IMR-90 (cell line): ENCODE measurements around the gene NPLOC4. TPM values are rescaled to one million over a fixed set of nuclear protein-coding genes. Genes with fewer than 3 reads are reported as not detected.

Source experiments
- ATAC-seq: fragments of 200-7000 bp; cut with Tn5 transposase; 2 replicates; pipeline ENCODE4 v1.9.1; 2020; ENCODE audit warnings: low read depth, mild to moderate bottlenecking, moderate library complexity
- BruUV-seq: library from RNA; stranded (reverse); fragments of 400-500 nt; replicated peaks from 2 replicates; lab custom pipeline; 2021; lab: Mats Ljungman, UMichigan
- CTCF ChIA-PET: fragments of 300-600 bp; formaldehyde crosslinking; extraction: SDS; loops from one replicate; lab custom pipeline; 2021; ENCODE audit warnings: antibody characterized with exemption; lab: Yijun Ruan, JAX
- POLR2A ChIA-PET: fragments of 300-600 bp; sonication (Branson Sonifier 250); formaldehyde crosslinking; loops from one replicate; lab custom pipeline; 2022; ENCODE audit warnings: antibody characterized with exemption; ENCODE audit not compliant: unreplicated experiment; lab: Charles Lee
- DNase-seq: peaks from one replicate; pipeline ENCODE4 v3.0.0; 2013
- H2AFZ ChIP-seq: replicated peaks from 2 replicates; pipeline ENCODE3; 2013; ENCODE audit warnings: low read length, mild to moderate bottlenecking; ENCODE audit not compliant: poor library complexity
- H2AK5ac ChIP-seq: 2 replicates; pipeline ENCODE4 v1.6.1; 2013; ENCODE audit warnings: low read depth, low read length, inconsistent platforms
- H2AK9ac ChIP-seq: replicated peaks from 2 replicates; pipeline ENCODE3; 2013; ENCODE audit warnings: mild to moderate bottlenecking, low read depth, low read length, moderate library complexity; ENCODE audit not compliant: poor library complexity
- H2BK120ac ChIP-seq: 2 replicates; pipeline ENCODE4 v1.6.1; 2013; ENCODE audit warnings: low read depth, low read length, inconsistent platforms
- H2BK15ac ChIP-seq: 3 replicates; pipeline ENCODE4 v1.6.1; 2013; ENCODE audit warnings: low read depth, low read length, inconsistent platforms
- H2BK20ac ChIP-seq: 2 replicates; pipeline ENCODE4 v1.6.1; 2013; ENCODE audit warnings: low read depth, mild to moderate bottlenecking, inconsistent platforms, low read length, moderate library complexity
- H2BK5ac ChIP-seq: 2 replicates; pipeline ENCODE4 v1.6.1; 2013; ENCODE audit warnings: mild to moderate bottlenecking, low read depth, low read length, inconsistent platforms; ENCODE audit not compliant: poor library complexity, severe bottlenecking
- H3K14ac ChIP-seq: replicated peaks from 2 replicates; pipeline ENCODE4 v1.6.1; 2013; ENCODE audit warnings: low read depth, low read length, inconsistent platforms
- H3K18ac ChIP-seq: 2 replicates; pipeline ENCODE4 v1.6.1; 2013; ENCODE audit warnings: low read depth, low read length, control low read depth
- H3K23ac ChIP-seq: 2 replicates; pipeline ENCODE4 v1.6.1; 2013; ENCODE audit warnings: low read depth, low read length, inconsistent platforms
- H3K27ac ChIP-seq: 2 replicates; pipeline ENCODE4 v1.5.1; 2013; ENCODE audit warnings: mild to moderate bottlenecking, control low read depth, low read length; ENCODE audit not compliant: insufficient read depth
- H3K27me3 ChIP-seq: 2 replicates; pipeline ENCODE4 v1.6.1; 2013; ENCODE audit warnings: low read length; ENCODE audit not compliant: control insufficient read depth, insufficient read depth
- H3K36me3 ChIP-seq: 2 replicates; pipeline ENCODE4 v1.6.1; 2013; ENCODE audit warnings: low read length, mixed read lengths; ENCODE audit not compliant: control insufficient read depth, insufficient read depth
- H3K4ac ChIP-seq: 2 replicates; pipeline ENCODE4 v1.6.1; 2013; ENCODE audit warnings: low read depth, low read length, inconsistent platforms
- H3K4me1 ChIP-seq: 2 replicates; pipeline ENCODE4 v1.6.1; 2013; ENCODE audit warnings: low read length, mixed read lengths; ENCODE audit not compliant: control insufficient read depth, insufficient read depth
- H3K4me2 ChIP-seq: 2 replicates; pipeline ENCODE4 v1.6.1; 2013; ENCODE audit warnings: low read depth, mild to moderate bottlenecking, control low read depth, low read length, moderate library complexity
- H3K4me3 ChIP-seq: 2 replicates; pipeline ENCODE4 v1.5.1; 2013; ENCODE audit warnings: low read depth, mild to moderate bottlenecking, control low read depth, low read length, moderate library complexity; ENCODE audit not compliant: insufficient read depth
- H3K56ac ChIP-seq: 2 replicates; pipeline ENCODE4 v1.6.1; 2013; ENCODE audit warnings: low read length, inconsistent platforms; ENCODE audit not compliant: insufficient read depth; ENCODE audit errors: extremely low read depth
- H3K79me1 ChIP-seq, 2 experiments: 2 replicates each; pipeline ENCODE4 v1.6.1; 2013; ENCODE audit warnings: low read length in 2 of 2, inconsistent platforms in 1 of 2, low read depth in 1 of 2
- H3K9ac ChIP-seq: 2 replicates; pipeline ENCODE4 v1.6.1; 2013; ENCODE audit warnings: low read depth, low read length, control low read depth
- H3K9me1 ChIP-seq: 2 replicates; pipeline ENCODE4 v1.6.1; 2013; ENCODE audit warnings: low read length, inconsistent platforms; ENCODE audit not compliant: insufficient read depth
- H3K9me3 ChIP-seq: 2 replicates; pipeline ENCODE4 v1.6.1; 2013; ENCODE audit warnings: low read length; ENCODE audit not compliant: control insufficient read depth, insufficient read depth
- H4K20me1 ChIP-seq: 2 replicates; pipeline ENCODE4 v1.6.1; 2013; ENCODE audit warnings: low read length, inconsistent platforms; ENCODE audit not compliant: insufficient read depth
- H4K5ac ChIP-seq: 2 replicates; pipeline ENCODE4 v1.6.1; 2013; ENCODE audit warnings: mild to moderate bottlenecking, low read depth, low read length, control low read depth
- H4K8ac ChIP-seq, 2 experiments: 2 replicates each; pipeline ENCODE4 v1.6.1; 2013; ENCODE audit warnings: low read depth in 2 of 2, low read length in 2 of 2, control low read depth in 1 of 2, inconsistent platforms in 1 of 2
- H4K91ac ChIP-seq: 2 replicates; pipeline ENCODE4 v1.6.1; 2013; ENCODE audit warnings: low read depth, low read length, inconsistent platforms; ENCODE audit not compliant: insufficient read depth
- CHD1 ChIP-seq: IDR thresholded peaks from 2 replicates; pipeline ENCODE4 v1.6.1; 2012; ENCODE audit warnings: low read depth, low read length, improper control_type of control experiment
- CTCF ChIP-seq: conservative IDR thresholded peaks from 2 replicates; pipeline ENCODE4 v1.5.1; 2012; ENCODE audit warnings: mild to moderate bottlenecking, low read depth, low read length, improper control_type of control experiment
- ELK1 ChIP-seq: fragments of 150-350 bp; IDR thresholded peaks from 2 replicates; pipeline ENCODE4 v1.6.1; 2016; ENCODE audit warnings: low read depth, mild to moderate bottlenecking, low read length, moderate library complexity, borderline replicate concordance
- FOS ChIP-seq: fragments of 150-350 bp; IDR thresholded peaks from 2 replicates; pipeline ENCODE4 v1.6.1; 2016; ENCODE audit warnings: low read depth, low read length
- MAFK ChIP-seq: IDR thresholded peaks from 2 replicates; pipeline ENCODE4 v1.6.1; 2012; ENCODE audit warnings: low read depth, low read length, improper control_type of control experiment
- MAZ ChIP-seq: IDR thresholded peaks from 2 replicates; pipeline ENCODE4 v1.6.1; 2012; ENCODE audit warnings: low read depth, mild to moderate bottlenecking, low read length, improper control_type of control experiment, moderate library complexity, borderline replicate concordance
- NFE2L2 ChIP-seq: fragments of 150-350 bp; IDR thresholded peaks from 2 replicates; pipeline ENCODE4 v1.6.1; 2016; ENCODE audit warnings: low read depth, mild to moderate bottlenecking, low read length
- RCOR1 ChIP-seq: IDR thresholded peaks from 2 replicates; pipeline ENCODE4 v1.6.1; 2012; ENCODE audit warnings: mild to moderate bottlenecking, low read length, improper control_type of control experiment; ENCODE audit not compliant: insufficient replicate concordance
- RFX5 ChIP-seq: IDR thresholded peaks from 2 replicates; pipeline ENCODE4 v1.8.0; 2012; ENCODE audit warnings: low read depth, mild to moderate bottlenecking, low read length, moderate library complexity
- SMC3 ChIP-seq: fragments of 150-350 bp; IDR thresholded peaks from 2 replicates; pipeline ENCODE4 v1.6.1; 2016; ENCODE audit warnings: low read depth, mild to moderate bottlenecking, antibody characterized with exemption, low read length, moderate library complexity
- WGBS, 2 experiments: methylation state at CpG; one replicate each; pipeline versions ENCODE4 v1.1.5 to v1.1.7; 2013; ENCODE audit warnings: missing lambda C conversion rate in 2 of 2; ENCODE audit not compliant: insufficient read length in 1 of 2; ENCODE audit errors: extremely low coverage in 2 of 2; 5-methylcytosine and 5-hydroxymethylcytosine counted together
- dilution Hi-C: fragments of 300-500 bp; cut with HindIII; formaldehyde crosslinking; loops from one replicate; pipeline ENCODE4 v1.14.3; 2018; ENCODE audit warnings: low sequenced_read_pairs; ENCODE audit not compliant: unreplicated experiment
- in situ Hi-C: fragments of 300-500 bp; cut with MboI; formaldehyde crosslinking; loops from 3 replicates; pipeline ENCODE4 v1.14.3; 2019; ENCODE audit warnings: low sequenced_read_pairs, inconsistent platforms, mixed read lengths
- intact Hi-C: fragments of 100-400 bp; cut with micrococcal nuclease; formaldehyde crosslinking; loops from 2 replicates; pipeline ENCODE4 v1.10.0; 2022
- polyA plus RNA-seq, 3 experiments: library from polyadenylated mRNA; depleted of rRNA; stranded (reverse); fragments of >200 nt; gene quantifications; 2 replicates each; pipeline ENCODE4 v1.2.3, GENCODE V29; 2012; ENCODE audit warnings: low replicate concordance in 1 of 3
- total RNA-seq: library from RNA; depleted of rRNA; stranded (reverse); fragments of >200 nt; gene quantifications from 2 replicates; pipeline ENCODE4 v1.2.3, GENCODE V29; 2012

NPLOC4 gene
- total and polyA plus RNA-seq, 2 of the 4 experiments (the other 2 are of a cell fraction): 70.4 to 78.3 TPM

- BruUV-seq: no TSS peak
- dilution Hi-C loops: no loop called here
- ChIA-PET POLR2A (no interaction called here), CTCF (interaction anchor here (1.5 kb wide), 1 partner anchor 9 kb away, joined by 3 read pairs; no protein-coding TSS in a partner anchor)
- Histone ChIP-seq H3K9me1 (peaks cover 46% of the 10 kb centered on the region), H3K23ac (no peak overlapping the region), H3K4ac (0 out of 2 replicates have a peak overlapping the region, but pooled peaks have one; percentile 24), H2BK20ac (peak overlapping the region; percentile 70; the same call in 1 of the 2 replicates), H4K91ac (no peak overlapping the region; the same call in 1 of the 2 replicates), H2AFZ (no peak overlapping the region), H4K5ac (no peak overlapping the region), H3K27me3 (no peaks in the 10 kb centered on the region), H3K4me1 (peaks cover 28% of the 10 kb centered on the region), H3K79me1 (peaks cover 40 to 93% of the 10 kb centered on the region in 2 experiments), H4K8ac (peak overlapping the region in 1 of 2 experiments; percentile 10; a peak in 1 of 4 replicates), H3K56ac (no peak overlapping the region), H3K27ac (no peak overlapping the region), H3K36me3 (peaks cover 41% of the 10 kb centered on the region), H3K9ac (no peak overlapping the region), H2AK5ac (peak overlapping the region; percentile 65), H3K18ac (no peak overlapping the region), H3K9me3 (no peaks in the 10 kb centered on the region), H3K4me2 (no peak overlapping the region), H2BK120ac (peak overlapping the region; percentile 35; the same call in 1 of the 2 replicates), H4K20me1 (peaks cover 29% of the 10 kb centered on the region), H2BK15ac (peak overlapping the region; percentile 52; the same call in 1 of the 3 replicates), H2AK9ac (peak overlapping the region; percentile 5), H3K4me3 (no peak overlapping the region), H2BK5ac (no peak overlapping the region), H3K14ac (no peak overlapping the region)
- ATAC-seq: no peak
- no peak for TF ChIP-seq NFE2L2
- no peak for TF ChIP-seq RFX5
- TF ChIP-seq MAZ: no peak
- no peak for TF ChIP-seq CHD1
- no peak for TF ChIP-seq MAFK
- TF ChIP-seq RCOR1: no peak
- no peak for TF ChIP-seq ELK1
- no peak for TF ChIP-seq FOS
- TF ChIP-seq SMC3: no peak
- no peak for TF ChIP-seq CTCF
- WGBS, 2 experiments: 68% methylated on average over 2 of the region's 8 CpGs; no CpG with 5 or more reads in 1 of the 2 experiments
- no peak for DNase-seq
- intact Hi-C loops: no loop called here
- in situ Hi-C loops: no loop called here
Measured at GRCh38 chr17:81574643-81574956, 62.3 kb downstream of the NPLOC4 start.
